HG02642 (cell line): Measurements from ENCODE around the gene CTRB1.
"Not testable (repeated sequence)": the region's sequence is repeated elsewhere in the genome, so short reads cannot be mapped to it uniquely, and the experiment has no call there.

Experiments used
- ATAC-seq: cut with Tn5 transposase; IDR thresholded peaks from one replicate; pipeline ENCODE4 v1.9.1; 2021; ENCODE audit warnings: mild to moderate bottlenecking; ENCODE audit not compliant: unreplicated experiment, poor library complexity

CTRB1 gene

GRCh38 chr16:75264999-75265910, 46.5 kb downstream of the CTRB1 start:
- peak; percentile 4 for ATAC-seq

GRCh38 chr16:75265911-75266701, 47.3 kb downstream of the CTRB1 start:
- peak; percentile 75 for ATAC-seq

DNA sequence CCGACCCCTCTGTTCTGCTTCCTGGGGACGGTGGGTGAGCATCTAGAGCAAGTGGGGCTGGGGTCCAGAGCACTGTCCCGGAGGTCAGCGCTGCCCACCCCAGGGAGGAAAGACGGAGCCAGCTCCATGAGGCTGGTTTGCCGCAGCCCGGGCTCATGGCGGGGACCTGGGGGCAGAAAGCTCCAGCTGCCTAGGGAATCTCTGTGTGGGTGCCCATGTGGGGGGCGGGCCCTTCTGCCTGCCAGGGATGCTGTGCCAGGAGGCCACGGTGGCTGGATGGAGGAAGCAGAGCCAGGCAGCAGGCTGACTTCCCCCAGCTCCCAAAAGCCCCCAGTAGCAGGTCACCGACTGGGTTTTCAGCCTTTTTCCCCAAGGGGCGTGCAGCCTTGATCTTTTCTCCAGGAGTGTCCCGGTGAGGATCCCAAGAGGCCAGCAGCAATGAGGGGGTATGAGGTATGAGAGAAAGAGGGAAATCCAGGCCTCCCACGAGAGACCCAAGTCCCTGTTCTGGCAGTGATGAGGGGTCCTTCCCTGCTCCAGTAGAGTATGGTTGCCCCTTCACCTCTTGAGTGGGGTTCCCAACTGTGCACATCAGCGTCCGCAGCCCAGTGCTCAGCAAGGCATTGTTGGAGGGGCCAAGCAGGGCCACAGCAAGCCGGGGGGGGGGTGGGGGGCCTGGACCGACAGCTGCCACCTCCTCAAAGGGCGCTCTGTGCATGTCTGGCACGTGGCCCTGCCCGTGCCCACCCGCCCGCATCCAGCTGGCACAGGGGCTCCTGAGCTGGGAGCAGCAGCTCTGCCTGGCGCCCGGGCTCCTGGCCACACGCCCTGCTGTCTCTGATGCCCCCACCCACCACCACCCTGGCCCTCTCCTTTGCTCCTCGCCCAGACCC, 48.2 kb downstream of the CTRB1 start:
- ATAC-seq = no peak

- no peak for ATAC-seq
Observed at GRCh38 chr16:75267631-75268264, 49.0 kb downstream of the CTRB1 start.

DNA sequence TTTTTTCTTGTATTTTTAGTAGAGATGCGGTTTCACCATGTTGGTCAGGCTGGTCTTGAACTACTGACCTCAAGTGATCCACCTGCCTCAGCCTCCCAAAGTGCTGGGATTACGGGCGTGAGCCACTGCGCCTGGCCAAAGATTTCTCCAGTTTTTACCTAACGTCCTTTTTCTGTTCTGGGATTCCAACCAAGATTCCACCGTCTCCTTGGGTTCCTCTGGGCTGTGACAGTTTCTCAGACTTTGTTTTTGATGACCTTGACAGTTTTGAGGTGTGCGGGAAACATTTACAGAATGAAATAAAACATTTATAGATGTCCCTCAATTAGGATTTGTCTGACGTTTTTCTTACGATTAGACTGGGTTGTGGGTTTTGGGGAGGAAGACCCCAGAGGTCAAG, 50.6 kb downstream of the CTRB1 start:
- not testable (repeated sequence) for ATAC-seq

DNA sequence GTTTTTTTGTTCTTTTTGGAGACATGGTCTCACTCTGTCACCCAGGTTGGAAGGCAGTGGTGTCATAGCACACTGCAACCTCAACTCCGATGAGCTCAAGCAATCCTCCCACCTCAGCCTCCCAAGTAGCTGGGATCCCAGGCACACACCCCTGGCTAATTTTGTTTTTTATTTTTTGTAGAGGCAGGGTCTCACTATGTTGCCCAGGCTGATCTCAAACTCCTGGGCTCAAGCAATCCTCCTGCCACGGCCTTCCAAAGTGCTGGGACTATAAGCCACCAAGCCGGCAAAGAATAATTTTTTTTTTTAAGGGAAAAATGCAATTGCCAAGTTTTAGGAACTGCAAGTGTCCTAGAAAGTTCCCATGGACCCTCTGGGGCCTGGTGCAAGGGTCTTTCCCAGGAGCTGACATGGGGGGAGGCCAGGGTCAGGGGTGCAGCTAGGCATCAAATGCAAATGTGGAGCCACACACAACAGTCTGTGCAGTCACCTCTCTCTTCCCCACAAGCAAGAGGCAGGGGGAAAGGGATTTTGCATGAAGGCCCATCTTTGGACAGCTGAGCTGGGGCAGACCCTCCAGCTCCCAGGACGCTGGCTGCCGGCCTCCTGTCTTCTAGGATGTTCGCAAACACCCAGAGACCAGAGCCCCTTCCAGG, 52.8 kb downstream of the CTRB1 start:
- no peak for ATAC-seq

- no peak for ATAC-seq
Observed at GRCh38 chr16:75272097-75272551, 53.3 kb downstream of the CTRB1 start.

DNA sequence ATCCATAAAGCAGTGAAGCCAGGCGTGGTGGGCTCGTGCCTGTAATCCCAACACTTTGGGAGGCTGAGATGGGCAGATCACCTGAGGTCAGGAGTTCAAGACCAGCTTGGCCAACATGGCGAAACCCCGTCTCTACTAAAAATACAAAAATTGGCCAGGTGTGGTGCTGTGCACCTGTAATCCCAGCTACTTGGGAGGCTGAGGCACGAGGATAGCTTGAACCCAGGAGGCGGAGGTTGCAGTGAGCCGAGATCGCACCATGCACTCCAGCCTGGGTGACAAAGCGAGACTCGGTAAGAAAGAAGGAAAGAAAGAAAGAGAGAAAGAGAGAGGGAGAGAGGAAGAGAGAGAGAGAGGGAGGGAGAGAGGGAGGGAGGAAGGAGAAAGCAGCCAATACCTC, 53.8 kb downstream of the CTRB1 start:
- ATAC-seq = not testable (repeated sequence)

GRCh38 chr16:75273054-75273925, 54.5 kb downstream of the CTRB1 start:
- no peak for ATAC-seq
